NCI-H146 (cell line): ENCODE measurements around the gene RPS15A.

Source experiments
- DNase-seq: peaks from one replicate; lab custom pipeline; 2025; lab: John Stamatoyannopoulos, UW

The RPS15A gene

DNA sequence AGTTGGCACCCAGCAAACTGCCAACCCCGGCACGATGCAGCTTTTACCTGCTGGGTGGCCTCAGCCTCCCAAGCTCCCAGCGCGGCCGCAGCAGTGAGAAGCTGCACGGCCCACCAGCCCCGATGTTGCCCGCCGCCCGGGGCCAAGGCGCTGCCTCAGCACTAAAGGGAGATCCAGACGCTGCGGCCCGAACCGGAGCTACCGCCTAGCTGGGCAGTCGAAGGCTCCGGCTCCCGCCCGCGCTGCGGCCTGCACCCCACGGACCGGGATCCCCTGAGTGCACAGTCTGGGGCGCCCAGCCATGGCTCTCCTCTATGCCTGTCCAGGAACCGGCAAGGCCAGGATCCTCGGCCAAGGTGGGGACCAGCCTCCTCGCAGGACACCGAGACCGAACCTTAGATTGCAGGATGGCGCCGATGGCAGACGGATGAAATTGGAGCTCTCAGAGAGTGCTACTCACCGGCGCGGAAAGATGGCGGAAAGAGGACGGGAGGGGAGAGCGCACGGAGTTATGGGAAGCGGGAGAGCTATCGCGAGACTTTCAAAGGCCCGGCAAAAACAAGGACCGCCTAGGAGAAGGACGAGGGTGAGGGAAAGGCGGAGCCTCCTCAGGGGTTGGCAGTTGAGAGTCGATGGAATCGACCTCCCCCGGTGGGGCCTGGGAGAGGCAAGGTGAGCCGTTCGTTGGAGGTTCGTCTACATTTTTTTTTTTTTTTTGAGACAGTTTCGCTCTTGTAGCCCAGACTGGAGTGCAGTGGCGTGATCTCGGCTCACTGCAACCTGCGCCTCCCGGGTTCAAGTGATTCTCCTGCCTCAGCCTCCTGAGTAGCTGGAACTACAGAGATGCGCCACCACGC, at the start of gene RPS15A:
TSS of gene RPS15A (minus strand) at position 485 of the 857 bp plus-strand sequence. CDS start 1,221 bp downstream, outside the sequence.
- DNase-seq: peak; percentile 98

DNA sequence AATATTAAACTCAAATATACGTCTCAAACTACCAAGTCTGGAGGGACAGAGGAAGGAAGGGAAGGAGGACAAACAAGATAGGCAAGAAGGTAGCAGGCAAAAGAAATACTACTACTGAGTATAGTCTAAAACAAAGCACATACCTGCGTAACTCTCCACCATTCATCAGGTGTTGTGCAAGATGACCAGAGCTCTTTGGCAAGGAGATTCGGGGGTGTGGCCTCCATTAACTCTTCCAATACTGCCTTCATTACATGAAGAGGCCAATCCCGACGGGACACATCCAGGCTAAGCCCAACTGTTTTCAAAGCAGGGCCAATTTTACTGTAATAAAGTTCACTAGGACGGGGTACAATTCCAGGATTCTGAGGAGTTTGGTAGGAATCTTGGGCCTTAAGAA, 49.4 kb upstream of the RPS15A start:
- DNase-seq: no peak

DNA sequence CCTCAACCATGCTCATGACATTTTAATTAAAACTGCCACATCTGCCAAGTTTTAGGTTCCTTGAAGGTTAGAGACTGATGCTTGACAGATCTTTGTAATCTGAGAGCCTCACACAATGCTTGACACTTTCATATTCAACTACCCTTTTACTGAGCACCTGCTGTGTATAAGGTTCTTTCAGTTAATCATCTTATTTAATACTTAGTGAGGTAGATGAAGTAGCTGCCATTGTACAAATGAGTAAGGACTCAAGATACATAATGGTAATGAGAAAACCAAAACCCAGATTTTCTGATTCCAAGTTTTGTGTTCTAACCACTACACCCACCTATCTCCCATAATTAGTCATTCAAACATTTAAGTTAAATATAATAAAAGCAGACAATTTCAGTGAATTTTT, 46.6 kb upstream of the RPS15A start:
- DNase-seq: no peak

DNA sequence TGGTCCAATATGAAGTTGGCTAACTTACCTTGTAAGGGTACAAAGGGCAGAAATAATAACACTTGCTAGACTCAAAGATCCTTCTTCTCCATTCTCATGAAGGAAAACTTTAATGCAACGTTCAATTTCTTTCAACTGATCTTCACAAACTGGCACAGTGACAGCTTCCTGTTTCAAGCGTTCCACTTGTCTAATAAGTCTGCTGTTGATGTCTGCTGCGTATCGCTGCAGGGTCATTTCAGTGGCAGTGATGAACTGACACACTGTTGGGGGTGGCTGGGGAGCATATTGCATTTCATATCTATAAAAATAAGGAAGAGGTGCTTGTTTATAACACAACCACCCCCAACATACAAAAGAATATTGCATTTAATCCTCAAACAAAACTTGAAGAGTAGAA, 44.7 kb upstream of the RPS15A start:
- no peak for DNase-seq

DNA sequence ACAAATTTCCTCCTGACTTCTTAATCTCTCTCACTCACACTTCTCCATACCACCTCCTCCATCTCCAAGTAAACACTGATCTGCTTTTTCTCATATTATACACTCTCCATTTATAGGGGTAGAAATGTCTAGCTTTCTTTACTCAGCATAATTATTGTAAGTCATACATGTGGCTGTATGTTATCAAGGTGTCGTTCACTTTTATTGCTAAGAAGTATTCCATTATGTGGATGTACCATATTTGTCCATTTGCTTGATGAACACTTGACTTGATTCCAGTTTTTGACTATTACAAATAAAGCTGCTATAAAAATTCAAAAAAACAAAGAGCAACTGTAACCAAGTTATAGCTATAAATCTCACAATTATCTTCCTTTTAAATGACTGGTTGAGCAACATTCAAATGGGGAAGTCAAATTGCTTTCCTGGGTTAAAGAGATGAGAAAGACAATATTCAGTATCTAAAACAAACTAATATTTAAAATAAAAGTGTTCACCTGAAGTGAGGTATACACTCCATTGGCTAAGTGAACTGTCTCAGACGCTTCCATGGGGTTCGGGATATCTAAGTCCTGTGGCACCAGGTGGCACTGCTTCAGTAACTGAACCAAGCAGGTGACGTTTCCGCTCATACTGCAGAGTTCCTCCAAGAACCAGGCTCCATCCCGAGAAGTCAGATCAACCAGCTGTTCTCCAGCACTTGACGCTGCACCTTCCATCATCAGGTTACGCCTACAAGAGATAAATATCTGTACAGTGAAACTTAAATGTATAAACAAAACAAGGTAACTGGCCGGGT, 43.8 kb upstream of the RPS15A start:
- DNase-seq: no peak

DNA sequence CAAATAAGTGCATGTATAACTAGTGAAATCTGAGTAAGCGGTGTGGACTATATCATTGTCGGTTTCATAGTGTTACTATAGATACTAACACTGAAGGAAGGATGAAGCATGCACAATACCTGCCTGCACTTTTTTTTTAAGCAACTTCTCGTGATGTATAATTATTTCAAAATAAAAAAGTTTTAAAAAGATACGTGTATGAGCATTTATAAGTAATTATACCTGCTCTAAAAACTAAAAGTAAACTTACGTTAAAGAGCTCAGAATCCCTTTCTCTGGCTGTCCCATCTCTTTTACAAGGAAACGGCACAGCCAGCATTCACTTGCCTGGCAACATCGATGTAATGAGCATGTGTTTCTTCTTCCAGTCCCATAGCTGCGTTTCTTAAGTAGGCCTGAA, 42.5 kb upstream of the RPS15A start:
- no peak for DNase-seq

DNA sequence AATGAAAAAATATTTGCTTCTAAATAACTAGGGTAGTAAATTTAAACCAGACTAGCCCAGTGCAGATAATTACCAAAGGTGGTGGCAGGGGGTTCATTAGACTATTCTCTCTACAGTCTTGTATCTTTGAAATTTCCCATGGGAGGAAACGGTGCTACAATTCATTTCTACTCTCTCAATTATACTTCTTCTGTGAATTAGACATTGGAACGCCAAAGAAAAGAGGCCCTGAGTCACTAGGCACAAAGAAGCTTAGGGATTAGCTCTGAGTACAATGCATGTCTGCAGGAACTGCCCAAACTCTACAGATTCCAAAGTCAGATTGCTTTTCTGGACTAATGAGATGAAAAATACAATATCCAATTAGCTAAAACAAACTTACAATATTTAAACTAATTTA, 41.9 kb upstream of the RPS15A start:
- DNase-seq: no peak

DNA sequence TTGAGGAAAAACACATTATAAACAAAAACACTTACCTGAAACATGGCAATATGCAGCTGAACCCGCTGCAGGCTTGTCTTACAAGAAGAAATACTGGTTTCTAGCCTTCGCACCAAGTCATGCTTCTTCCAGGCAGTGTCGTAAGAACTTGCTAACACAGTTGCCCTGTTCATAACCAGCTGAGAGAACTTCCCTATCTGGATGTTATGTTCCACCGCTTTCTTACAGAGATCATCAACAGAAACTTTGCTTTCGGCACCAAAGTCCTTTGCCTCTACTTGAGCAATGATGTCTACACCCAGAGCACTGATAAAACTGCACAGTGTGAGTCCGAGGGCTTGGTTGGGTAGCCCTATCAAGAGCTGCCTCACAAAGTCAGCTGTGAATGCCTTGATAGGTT, 39.1 kb upstream of the RPS15A start:
- no peak for DNase-seq

DNA sequence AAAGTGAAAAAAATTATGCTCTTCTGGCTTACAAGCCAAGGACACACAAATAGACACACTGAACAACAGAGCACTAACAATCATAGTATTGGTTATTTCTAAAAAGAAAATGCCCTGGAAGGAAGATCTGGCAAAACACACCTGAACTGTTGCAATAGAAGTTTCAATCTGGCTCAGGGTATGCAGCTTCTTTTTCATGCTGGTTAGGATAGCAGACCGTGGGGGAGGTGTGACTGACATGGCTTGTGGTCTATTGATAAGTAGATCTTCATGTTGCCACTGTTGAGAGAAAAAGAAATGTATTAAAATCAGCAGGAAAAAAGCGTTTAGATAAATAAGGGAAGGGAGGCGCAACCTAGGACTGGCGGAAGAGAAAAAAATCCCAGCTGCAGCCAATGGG, 37.8 kb upstream of the RPS15A start:
- no peak for DNase-seq

DNA sequence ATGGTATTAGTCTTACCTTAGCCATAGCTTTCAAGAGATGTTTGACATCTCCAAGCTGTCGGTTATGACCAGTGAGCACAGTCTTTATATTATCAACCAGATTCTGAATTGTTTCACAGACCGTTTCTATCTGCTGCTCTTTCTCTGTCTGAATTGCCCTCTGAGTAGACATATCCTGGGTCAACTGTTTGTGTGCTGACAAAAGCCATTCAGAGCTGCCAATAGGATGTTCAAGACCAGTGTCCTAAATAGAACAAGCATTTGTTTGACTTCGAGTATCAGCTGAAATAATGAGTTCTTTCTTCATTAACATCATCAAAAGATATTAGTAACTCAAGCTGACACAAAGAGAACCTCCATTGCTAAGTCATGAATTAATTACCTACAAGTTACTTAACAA, 26.2 kb upstream of the RPS15A start:
- DNase-seq: no peak

DNA sequence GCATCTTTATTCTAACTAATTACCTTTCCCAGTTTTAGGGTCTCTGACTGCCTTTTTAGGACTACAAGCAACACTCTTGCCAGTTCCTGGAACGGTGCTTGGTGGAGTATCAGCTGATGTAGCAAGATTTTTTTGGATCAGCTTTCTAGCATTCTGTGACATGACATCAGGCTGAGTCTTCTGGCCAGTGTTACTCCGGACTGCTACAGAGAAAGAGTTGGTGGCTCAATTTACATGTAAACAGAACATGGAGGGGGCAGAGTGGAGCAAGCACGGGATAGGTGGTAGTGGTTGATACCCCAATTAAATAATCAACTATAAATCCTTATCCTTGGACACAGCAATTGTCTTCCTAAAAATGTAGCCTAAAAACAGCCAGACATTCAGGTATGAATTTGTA, 21.8 kb upstream of the RPS15A start:
- no peak for DNase-seq

DNA sequence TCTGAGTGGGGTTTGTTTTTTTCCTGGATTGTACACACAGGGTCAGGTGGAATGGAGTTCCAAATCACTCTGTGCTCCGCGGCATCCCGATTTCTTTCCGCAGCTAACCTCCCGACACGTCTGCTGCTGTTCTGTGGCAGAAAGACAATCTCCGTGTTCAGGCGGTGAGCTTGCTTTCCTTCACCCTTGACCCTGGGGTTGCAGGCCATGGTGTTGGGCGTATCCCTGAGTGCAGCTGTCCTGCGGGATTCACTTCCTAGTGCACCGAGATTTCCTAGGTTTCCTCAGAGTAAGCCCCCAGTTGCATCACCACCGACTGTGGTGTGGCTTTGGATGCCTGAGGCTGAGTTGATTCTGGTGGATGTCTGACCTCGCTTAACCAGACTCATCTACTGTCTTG, 19.0 kb upstream of the RPS15A start:
- no peak for DNase-seq

DNA sequence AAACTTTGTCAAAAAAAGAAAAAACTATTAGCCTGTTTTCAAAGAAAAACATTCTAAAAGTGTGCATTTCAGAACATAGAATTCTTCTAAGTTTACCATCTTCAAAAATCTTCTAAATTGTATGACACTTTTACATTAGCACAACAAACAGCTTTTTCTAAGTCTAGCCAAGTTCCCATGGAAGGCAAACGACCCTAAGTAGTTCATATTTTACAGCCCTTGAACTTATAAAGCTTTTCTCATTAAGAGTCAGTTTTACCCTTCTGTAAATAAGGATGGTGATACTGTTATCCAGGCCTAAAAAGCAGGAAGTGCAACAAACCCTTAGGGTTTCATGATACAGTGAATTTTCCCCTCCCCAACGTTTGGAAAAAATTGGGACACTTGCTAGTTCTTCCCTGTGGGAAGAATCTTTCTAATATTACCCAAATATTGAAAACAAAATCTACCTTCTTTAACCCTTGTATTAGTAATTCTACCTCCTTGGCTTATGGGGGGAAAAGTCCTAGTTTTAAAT, 15.2 kb upstream of the RPS15A start:
- DNase-seq: no peak

DNA sequence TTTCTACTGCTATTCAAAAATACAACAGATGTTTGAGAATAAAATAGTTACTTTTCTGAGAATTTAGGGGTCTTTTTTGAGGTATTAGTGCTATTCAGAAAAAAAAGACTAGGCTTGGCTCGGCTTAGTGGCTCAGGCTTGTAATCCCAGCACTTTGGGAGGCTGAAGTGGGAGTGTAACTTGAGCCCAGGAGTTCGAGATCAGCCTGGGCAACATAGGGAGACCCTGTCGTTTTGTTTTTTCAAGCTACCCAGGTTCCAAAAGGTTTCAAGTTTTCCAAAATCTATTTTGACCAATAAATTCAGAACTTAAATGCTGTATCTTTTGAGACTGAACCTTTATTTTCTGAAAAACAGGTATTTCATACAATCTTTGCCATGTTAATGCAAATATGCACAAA, 14.4 kb upstream of the RPS15A start:
- DNase-seq: no peak

DNA sequence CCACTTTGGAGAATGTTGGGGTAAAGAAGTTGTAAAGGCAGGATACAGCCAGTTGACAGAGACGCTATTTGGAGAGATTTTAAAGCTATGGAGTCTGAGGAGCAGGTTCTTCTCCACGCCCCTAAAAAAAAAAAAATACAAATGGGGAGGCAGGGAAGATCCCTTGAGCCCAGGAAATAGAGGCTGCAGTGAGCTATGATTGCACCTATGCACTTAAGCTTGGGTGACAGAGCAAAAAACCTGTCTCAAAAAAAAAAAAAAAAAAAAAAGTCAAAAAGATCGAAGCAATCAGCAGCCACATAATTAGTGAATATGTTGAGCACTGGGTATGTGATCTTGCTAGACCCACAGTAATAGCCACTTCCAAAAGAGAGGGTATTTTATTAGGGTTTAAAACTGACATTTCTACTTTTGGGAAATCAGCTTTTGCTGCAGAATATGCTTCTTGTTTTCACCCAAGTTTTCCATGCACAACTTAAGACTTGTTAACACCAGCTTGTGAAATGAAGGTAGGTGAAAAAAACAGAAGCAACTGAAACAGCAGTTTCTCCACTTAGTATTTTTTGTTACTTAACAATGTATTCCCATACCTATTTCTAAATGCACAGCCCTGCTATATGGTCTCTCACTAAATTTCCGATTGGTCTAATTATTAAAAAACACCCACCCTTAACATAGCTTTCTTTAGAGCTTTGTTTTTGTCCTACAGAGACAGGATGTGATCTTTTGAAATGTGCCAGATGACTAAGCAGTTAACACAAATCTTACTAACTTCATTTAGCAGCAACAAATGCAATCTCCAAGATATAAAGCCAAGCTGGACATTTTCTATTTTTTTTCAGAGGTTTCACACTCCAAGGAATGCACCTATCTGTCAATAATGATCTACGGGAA, 13.7 kb upstream of the RPS15A start:
- DNase-seq: no peak

DNA sequence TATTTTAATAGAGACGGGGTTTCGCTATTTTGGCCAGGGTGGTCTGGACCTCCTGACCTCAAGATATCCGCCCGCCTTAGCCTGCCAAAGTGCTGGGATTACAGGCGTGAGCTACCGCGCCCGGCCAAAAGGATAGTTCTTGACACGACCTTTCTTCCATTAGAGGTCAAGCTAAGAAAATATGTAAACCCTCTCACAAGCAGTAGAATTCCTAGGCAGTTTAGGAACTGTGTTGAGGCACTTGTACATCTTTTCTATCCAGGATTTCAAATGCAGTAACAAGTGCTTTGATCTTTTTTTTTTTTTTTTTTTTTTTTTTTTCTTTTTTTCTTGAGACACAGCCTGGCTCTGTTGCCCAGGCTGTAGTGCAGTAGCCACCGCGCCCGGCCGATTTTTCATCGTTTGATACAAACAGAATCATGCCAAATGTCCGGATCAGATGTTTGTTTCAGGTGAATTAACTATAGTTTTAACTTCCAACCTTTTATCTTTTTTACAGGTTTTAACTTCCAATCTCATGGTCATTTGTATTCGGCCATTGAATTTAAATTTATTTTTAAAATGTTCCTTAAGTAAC, 12.7 kb upstream of the RPS15A start:
- no peak for DNase-seq

DNA sequence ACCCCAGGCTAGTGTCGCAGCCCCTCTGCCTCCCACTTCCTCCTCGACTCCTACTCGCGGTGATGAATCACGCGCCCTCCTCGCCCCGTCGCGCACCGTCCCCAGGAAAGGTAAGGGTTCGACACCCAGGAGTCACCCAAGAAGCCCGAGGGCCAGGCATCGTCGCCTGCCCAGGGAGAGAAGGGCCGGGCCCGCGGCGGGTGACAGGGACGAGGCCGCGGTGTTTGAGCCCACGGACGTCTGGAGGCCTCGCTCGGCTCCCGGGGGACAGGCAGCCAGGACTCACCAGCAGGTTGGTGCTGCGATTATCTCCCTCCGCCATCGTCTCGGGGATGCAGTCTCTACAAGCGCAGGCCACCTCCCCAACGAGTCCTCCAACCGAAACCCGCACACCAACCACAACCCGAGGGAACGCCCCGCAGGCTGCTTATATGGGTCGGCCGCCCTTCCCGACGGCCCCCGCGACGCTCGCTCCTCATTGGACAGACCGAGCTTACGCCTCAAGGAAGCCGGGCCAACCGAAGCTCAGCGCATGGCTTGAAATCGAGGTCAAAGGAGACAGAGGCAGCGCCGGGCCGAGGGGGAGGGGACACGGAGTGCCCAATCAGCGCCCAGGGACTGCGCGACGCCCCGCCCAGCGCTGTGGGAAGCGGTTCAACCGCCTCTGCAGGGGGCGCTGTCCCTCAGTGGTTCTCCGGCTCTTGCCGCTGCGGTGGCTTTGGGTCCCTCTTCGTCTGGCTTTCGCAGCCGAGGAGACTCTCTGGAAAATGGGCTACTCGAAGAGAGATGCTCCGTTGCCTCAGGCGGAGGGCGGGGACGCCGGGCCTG, 11.2 kb upstream of the RPS15A start, which contains the start of gene ARL6IP1:
TSS of gene ARL6IP1 (minus strand) at position 405 of the 828 bp plus-strand sequence. CDS start at position 322, 83 bp downstream.
- peak; percentile 100 for DNase-seq

DNA sequence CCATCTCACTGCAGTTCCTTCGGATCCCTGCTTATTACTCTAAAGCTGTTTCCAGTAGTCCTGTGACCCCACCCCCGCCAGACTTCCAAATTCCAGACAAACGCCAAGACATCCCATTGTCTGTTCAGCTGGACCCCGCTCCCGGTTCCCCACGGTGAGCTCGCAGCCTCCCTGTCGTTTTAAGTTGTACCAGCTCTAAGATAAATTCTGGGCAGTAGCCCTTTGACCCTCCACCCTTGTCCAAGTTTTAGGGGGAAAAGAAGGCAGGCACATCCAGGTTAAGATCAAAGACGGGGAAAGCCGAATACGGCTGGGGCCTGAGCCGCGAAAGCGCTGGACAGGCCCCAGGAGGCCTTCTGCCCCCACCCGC, 10.6 kb upstream of the RPS15A start:
- peak; percentile 42 for DNase-seq

DNA sequence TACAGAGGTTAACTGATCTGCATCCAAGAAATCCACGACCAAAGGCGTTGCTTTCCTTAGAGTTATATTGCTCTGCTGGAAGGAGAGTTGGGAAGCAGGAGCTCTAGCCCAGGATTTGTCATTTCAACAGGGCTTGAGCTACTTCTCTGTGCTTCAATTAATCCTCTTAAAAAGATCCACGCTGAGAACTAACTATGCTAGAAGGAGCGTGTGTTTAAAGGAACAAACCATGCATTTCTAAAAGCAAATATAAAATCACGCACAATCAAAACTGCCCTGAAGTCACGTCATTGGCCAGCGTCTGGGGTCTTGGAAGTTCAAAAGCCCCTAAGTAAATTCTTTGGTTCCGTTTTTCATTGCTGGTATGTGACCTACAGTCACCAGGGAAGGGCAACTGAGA, 10.2 kb upstream of the RPS15A start:
- no peak for DNase-seq

DNA sequence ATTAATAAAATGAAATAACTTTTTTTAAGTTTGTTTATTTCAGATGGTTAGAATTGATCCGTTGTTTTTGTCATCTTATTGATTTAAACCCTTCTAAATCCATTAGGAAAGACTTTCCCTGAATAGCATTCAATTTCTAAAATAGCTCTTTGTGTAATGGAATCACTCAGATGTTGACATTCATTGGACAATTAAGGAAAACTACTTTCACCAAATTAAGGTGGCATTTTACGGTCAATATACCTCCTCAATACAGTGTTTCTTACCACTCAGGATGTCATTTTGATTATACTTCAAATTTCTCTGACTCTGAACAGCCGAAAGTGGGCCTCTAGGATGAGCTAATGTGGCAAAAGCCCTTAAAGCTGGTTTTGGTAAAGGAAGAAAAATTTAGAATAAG, 9.4 kb upstream of the RPS15A start:
- DNase-seq: no peak

DNA sequence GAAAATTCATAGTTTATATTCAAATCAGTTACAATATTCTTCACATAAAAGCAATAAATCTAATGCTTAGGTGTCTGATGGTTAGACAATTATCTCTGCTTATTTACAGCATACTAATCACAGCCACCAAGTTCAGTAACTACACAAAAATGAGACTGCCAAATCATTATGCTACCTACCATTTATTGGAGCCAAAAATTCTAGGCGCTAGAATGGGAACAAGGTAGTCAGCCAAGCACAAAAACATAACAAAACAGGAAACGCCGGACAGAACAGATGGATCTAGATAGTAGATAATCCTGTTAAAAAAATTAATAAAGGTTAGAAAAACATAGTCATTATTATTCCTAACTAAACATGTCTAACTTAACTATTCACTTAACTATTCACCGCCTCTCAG, 7.6 kb upstream of the RPS15A start:
- DNase-seq: no peak
